ENCODE data around the gene TGFB1I1. TPM values are rescaled to one million over a fixed set of nuclear protein-coding genes. Genes with fewer than 3 reads are reported as not detected.
A peak's percentile ranks its signal among the peaks of the same experiment; 100 is the strongest.

The TGFB1I1 gene
- total and polyA plus RNA-seq, 2 of the 13 experiments (the other 11 are each of a cell fraction or from before 2014, with no cell fraction given), result 0.80 to 2.9 TPM

GRCh38 chr16:31453255-31454204 is 18.4 kb upstream of the TGFB1I1 start (continued):
- TF ChIP-seq CBX1 (IDR thresholded peaks at IDR 0.05; ENCODE audit: low read depth) (peak; percentile 48), ZNF510 (CRISPR knock-in tag; IDR thresholded peaks at IDR 0.05; ENCODE audit: low read depth) (no peak), HOXD1 (CRISPR knock-in tag; IDR thresholded peaks at IDR 0.05) (peak; percentile 26; the same call in 1 of the 2 replicates), YY1 (IDR thresholded peaks at IDR 0.05; ENCODE audit: insufficient read depth, insufficient replicate concordance, low read depth, low read length) (no peak), KMT2B (CRISPR knock-in tag; IDR thresholded peaks at IDR 0.05) (peak; percentile 37; the same call in 1 of the 2 replicates), MAFG (CRISPR knock-in tag; IDR thresholded peaks at IDR 0.05) (peak; percentile 89), ZNF292 (CRISPR knock-in tag; IDR thresholded peaks at IDR 0.05; ENCODE audit: borderline replicate concordance, low read depth) (peak; percentile 79; the same call in 1 of the 2 replicates), ZNF101 (CRISPR knock-in tag; IDR thresholded peaks at IDR 0.05; ENCODE audit: borderline replicate concordance, low read depth) (no peak), PRPF4 (IDR thresholded peaks at IDR 0.05; ENCODE audit: low read depth, low read length, poor library complexity, severe bottlenecking) (no peak), YEATS4 (CRISPR knock-in tag; IDR thresholded peaks at IDR 0.05; ENCODE audit: borderline replicate concordance) (peak; percentile 8; the same call in 1 of the 2 replicates), PPARG (CRISPR knock-in tag; conservative IDR thresholded peaks at IDR 0.05) (no peak), CEBPG (CRISPR knock-in tag; IDR thresholded peaks at IDR 0.05) (peak; percentile 58), DR1 (CRISPR knock-in tag; IDR thresholded peaks at IDR 0.05) (no peak), NPAS2 (CRISPR knock-in tag; IDR thresholded peaks at IDR 0.05; ENCODE audit: borderline replicate concordance) (no peak), MYNN (CRISPR knock-in tag; IDR thresholded peaks at IDR 0.05; ENCODE audit: low read depth) (0 out of 2 replicates have a peak, but pooled peaks have one; percentile 12), FOXC1 (CRISPR knock-in tag; IDR thresholded peaks at IDR 0.05; ENCODE audit: borderline replicate concordance) (peak; percentile 72), PHB2 (IDR thresholded peaks at IDR 0.05; ENCODE audit: partially characterized antibody) (no peak), NR2F2 (IDR thresholded peaks at IDR 0.05; ENCODE audit: borderline replicate concordance, low read depth) (peak; percentile 86), TARDBP (CRISPR knock-in tag; IDR thresholded peaks at IDR 0.05) (peak; percentile 81), ARHGAP35 (CRISPR knock-in tag; IDR thresholded peaks at IDR 0.05; ENCODE audit: borderline replicate concordance) (peak; percentile 58; the same call in 1 of the 2 replicates), MAFF (IDR thresholded peaks at IDR 0.05; ENCODE audit: low read depth, low read length) (peak; percentile 95), MEIS2 (CRISPR knock-in tag; IDR thresholded peaks at IDR 0.05) (peak; percentile 67; the same call in 1 of the 2 replicates), ZNF280D (CRISPR knock-in tag; IDR thresholded peaks at IDR 0.05) (peak; percentile 61; the same call in 1 of the 2 replicates)
- TF ChIP-seq, protein P1, sequence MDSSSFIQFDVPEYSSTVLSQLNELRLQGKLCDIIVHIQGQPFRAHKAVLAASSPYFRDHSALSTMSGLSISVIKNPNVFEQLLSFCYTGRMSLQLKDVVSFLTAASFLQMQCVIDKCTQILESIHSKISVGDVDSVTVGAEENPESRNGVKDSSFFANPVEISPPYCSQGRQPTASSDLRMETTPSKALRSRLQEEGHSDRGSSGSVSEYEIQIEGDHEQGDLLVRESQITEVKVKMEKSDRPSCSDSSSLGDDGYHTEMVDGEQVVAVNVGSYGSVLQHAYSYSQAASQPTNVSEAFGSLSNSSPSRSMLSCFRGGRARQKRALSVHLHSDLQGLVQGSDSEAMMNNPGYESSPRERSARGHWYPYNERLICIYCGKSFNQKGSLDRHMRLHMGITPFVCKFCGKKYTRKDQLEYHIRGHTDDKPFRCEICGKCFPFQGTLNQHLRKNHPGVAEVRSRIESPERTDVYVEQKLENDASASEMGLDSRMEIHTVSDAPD (CRISPR knock-in tag; IDR thresholded peaks at IDR 0.05), result no peak
